AG04450 (cell line): ENCODE data around the gene ZC3H12C. TPM values are rescaled to one million over a fixed set of nuclear protein-coding genes. Genes with fewer than 3 reads are reported as not detected.

Source experiments
- CTCF ChIA-PET: fragments of 300-600, 350-600 bp; formaldehyde crosslinking; extraction: SDS; loops from one replicate; lab custom pipeline; 2022; ENCODE audit warnings: antibody characterized with exemption, inconsistent platforms; lab: Charles Lee
- POLR2A ChIA-PET: fragments of 350-600 bp; formaldehyde crosslinking; extraction: SDS; loops from one replicate; lab custom pipeline; 2021; ENCODE audit warnings: antibody characterized with exemption, inconsistent platforms; lab: Yijun Ruan, JAX
- DNase-seq: peaks from one replicate; pipeline ENCODE4 v3.0.0-alpha.2; 2011; ENCODE audit warnings: low read depth, low spot score
- H3K27ac ChIP-seq: one replicate; pipeline ENCODE4 v1.5.1; 2012; ENCODE audit warnings: low read depth, low read length, control low read depth
- H3K27me3 ChIP-seq: one replicate; pipeline ENCODE4 v1.6.0; 2012; ENCODE audit warnings: low read length; ENCODE audit not compliant: control insufficient read depth, insufficient read depth
- H3K4me3 ChIP-seq: 2 replicates; pipeline ENCODE4 v1.5.1; 2011; ENCODE audit warnings: mild to moderate bottlenecking, low read depth, low read length, control low read depth
- H3K9me3 ChIP-seq: 2 replicates; pipeline ENCODE4 v1.5.1; 2012; ENCODE audit warnings: low read length; ENCODE audit not compliant: control insufficient read depth, insufficient read depth
- CTCF ChIP-seq: IDR thresholded peaks from 2 replicates; pipeline ENCODE4 v1.5.1; 2011; ENCODE audit warnings: low read depth, low read length, control low read depth, inconsistent platforms
- polyA plus RNA-seq: library from polyadenylated mRNA; depleted of rRNA; stranded (reverse); fragments of >200 nt; gene quantifications from 2 replicates; pipeline ENCODE4 v1.2.3, GENCODE V29; 2011

Gene ZC3H12C
- polyA plus RNA-seq, 1 experiment: 10.9 TPM

GRCh38 chr11:110096496-110096895 is 3.3 kb downstream of the ZC3H12C start:
- ChIA-PET POLR2A (no interaction called here), CTCF (interaction anchor here (2.3 kb wide), 1 partner anchor 157 kb away, joined by 6 read pairs; no protein-coding TSS in a partner anchor)

GRCh38 chr11:110097459-110098012 is 4.3 kb downstream of the ZC3H12C start:
- no peak overlapping the region for H3K27ac ChIP-seq
- no peak for TF ChIP-seq CTCF
- no peaks in the 10 kb centered on the region for H3K27me3 ChIP-seq
- CTCF ChIA-PET: interaction anchor here (0.6 to 2.3 kb wide), 2 partner anchors 158 to 265 kb away, joined by 4 to 6 read pairs; no protein-coding TSS in a partner anchor
- no peak overlapping the region for H3K4me3 ChIP-seq
- no peak for DNase-seq
- POLR2A ChIA-PET: no interaction called here
- peaks cover 5% of the 10 kb centered on the region for H3K9me3 ChIP-seq

More at GRCh38 chr11:110096496-110096895, 3.3 kb downstream of the ZC3H12C start:
- Histone ChIP-seq H3K4me3 (no peak overlapping the region), H3K27me3 (no peaks in the 10 kb centered on the region), H3K9me3 (peaks cover 2% of the 10 kb centered on the region), H3K27ac (no peak overlapping the region)
- no peak for TF ChIP-seq CTCF
- no peak for DNase-seq

- CTCF ChIA-PET: interaction anchor here (2.3 kb wide), 1 partner anchor 159 kb away, joined by 6 read pairs; no protein-coding TSS in a partner anchor
- no peak for DNase-seq
- H3K4me3 ChIP-seq: no peak overlapping the region
- no peak for TF ChIP-seq CTCF
- peaks cover 5% of the 10 kb centered on the region for H3K9me3 ChIP-seq
- H3K27ac ChIP-seq: no peak overlapping the region
- no peaks in the 10 kb centered on the region for H3K27me3 ChIP-seq
- POLR2A ChIA-PET: no interaction called here
Observed at GRCh38 chr11:110098645-110099044, 5.5 kb downstream of the ZC3H12C start.

GRCh38 chr11:110100476-110101240 is 7.5 kb downstream of the ZC3H12C start:
- ChIA-PET CTCF (no interaction called here), POLR2A (interaction anchor here (0.7 to 1.1 kb wide), 2 partner anchors 8 to 329 kb away, joined by 3 to 4 read pairs; no protein-coding TSS in a partner anchor)
- Histone ChIP-seq H3K4me3 (no peak overlapping the region), H3K27me3 (no peaks in the 10 kb centered on the region), H3K9me3 (peaks cover 5% of the 10 kb centered on the region), H3K27ac (no peak overlapping the region)
- no peak for DNase-seq
- no peak for TF ChIP-seq CTCF
